Fibroblast of gingiva (primary cell): ENCODE results near the gene UBE4A.
A peak's percentile ranks its signal among the peaks of the same experiment; 100 is the strongest.

Experiments used
- DNase-seq: peaks from one replicate; pipeline ENCODE4 v3.0.0-alpha.2; 2011; ENCODE audit warnings: low read depth

Gene UBE4A

GRCh38 chr11:118342503-118343161, 16.8 kb upstream of the UBE4A start, which contains the start of gene CD3D:
TSS of gene CD3D (minus strand) at chr11:118342705. CDS start at chr11:118342607, 98 bp downstream.
- no peak for DNase-seq

GRCh38 chr11:118343248-118343647, 16.2 kb upstream of the UBE4A start:
- no peak for DNase-seq

- no peak for DNase-seq
Observed at GRCh38 chr11:118343981-118344515, 15.4 kb upstream of the UBE4A start, which contains the start of gene CD3G. TSS of gene CD3G (plus strand) at chr11:118344344. CDS start at chr11:118344424, 80 bp downstream.

DNA sequence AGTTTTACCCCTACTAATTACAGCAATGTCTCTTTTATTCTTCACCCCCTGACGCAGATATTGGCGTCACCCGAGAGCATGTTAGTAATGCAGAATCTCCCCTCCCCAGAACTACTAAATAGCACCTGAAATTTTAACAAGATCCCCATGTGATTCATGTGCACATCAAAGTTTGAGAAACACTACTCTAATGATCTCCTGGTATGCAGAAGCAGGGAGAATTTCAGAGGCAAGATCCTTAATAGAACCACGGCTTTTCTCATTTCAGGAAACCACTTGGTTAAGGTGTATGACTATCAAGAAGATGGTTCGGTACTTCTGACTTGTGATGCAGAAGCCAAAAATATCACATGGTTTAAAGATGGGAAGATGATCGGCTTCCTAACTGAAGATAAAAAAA, 9.9 kb upstream of the UBE4A start:
- DNase-seq, result no peak

- no peak for DNase-seq
Observed at GRCh38 chr11:118353084-118353710, 6.2 kb upstream of the UBE4A start.

DNA sequence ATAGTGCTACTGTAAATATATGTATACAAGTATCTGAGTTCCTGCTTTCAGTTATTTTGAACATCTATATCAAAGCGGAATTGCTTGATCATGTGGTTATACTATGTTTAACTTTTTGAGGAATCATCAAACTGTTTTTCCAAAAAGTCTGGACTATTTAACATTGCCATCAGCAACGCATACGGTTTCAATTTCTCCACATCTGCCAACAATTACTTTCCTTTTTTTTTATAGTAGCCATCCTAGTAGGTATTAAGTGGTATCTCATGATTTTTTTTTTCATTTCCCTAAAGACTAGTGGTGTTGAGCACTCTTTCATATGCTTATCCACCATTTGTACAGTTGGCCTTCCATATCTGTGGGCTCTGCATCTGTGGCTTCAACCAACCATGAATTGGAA, 1.3 kb upstream of the UBE4A start:
- DNase-seq, result peak; percentile 51

GRCh38 chr11:118364956-118365615, 5.7 kb downstream of the UBE4A start:
- no peak for DNase-seq

DNA sequence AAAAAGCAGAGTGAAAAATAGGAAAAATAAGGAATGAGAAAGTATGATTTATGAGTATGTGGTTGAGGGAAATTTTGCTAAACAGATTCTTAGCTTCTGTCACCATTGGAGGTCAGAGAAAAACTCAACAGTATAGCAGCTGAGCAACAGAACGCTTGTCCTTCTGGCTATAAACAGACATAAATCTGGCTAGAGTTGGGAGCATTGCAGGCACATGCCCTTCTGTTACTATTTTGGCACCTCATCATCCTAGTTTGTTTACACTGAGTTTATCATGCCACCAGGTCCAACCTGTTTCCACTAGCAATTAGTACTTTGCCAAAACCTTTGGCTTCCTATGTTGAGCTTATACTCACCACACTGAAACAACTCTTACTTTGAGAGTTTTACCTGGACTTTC, 6.9 kb downstream of the UBE4A start:
- DNase-seq, result no peak

- DNase-seq, result no peak
Observed at GRCh38 chr11:118370774-118371173, 11.4 kb downstream of the UBE4A start.

GRCh38 chr11:118373263-118373662, 13.9 kb downstream of the UBE4A start:
- no peak for DNase-seq

DNA sequence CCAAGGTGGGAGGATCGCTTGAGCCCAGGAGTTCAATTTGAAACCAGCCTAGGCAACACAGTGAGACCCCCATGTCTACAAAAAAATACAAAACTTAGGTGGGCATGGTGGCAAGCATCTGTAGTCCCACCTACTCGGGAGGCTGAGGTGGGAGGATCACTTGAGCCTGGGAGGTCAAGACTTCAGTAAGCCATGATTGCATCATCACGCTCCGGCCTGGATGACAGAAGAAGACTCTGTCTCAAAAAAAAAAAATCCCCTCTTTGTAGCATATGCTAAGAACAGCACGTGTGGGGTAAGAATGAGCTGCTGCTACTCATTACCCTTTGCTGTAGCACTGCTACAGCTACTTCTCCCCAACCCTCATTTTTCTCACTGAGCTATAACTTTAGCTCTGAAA, 14.5 kb downstream of the UBE4A start:
- no peak for DNase-seq

- DNase-seq, result peak; percentile 91
Observed at GRCh38 chr11:118374729-118375128, 15.3 kb downstream of the UBE4A start.

DNA sequence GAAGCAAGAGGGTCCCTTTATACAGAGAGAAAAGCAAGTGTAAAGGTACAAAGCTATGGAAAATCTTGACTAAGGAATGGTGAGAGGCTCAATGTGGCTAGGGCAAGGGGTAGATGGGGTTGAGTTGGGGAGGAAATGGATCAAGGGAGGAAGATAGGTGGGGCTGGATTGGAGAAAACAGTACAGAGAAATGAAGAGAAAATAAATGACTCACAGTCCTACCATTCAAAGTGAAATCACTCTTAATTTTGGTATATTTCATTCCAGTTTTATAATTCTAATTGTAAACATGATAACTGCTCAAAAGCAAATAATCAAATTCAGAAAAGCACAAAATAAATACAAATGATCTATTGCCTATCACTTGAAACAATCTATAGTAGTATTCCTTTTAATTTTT, 16.6 kb downstream of the UBE4A start:
- no peak for DNase-seq

DNA sequence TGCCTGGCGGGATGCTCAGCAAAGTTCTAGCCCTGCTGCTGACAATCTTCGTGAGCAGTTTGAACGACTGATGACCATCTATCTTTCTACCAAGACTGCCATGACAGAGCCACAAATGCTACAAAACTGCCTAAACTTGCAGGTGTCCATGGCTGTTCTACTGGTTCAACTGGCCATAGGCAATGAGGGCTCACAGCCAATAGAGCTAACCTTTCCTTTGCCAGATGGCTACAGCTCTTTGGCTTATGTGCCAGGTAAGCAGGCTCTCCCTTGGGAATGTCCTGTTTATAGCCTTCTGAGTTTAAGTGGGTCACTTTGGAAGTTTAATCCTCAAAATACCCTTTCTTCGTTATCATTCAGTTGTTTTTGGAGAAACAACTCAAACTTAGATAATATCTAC, 20.1 kb downstream of the UBE4A start:
- no peak for DNase-seq

- DNase-seq, result no peak
Observed at GRCh38 chr11:118380571-118380970, 21.2 kb downstream of the UBE4A start.

DNA sequence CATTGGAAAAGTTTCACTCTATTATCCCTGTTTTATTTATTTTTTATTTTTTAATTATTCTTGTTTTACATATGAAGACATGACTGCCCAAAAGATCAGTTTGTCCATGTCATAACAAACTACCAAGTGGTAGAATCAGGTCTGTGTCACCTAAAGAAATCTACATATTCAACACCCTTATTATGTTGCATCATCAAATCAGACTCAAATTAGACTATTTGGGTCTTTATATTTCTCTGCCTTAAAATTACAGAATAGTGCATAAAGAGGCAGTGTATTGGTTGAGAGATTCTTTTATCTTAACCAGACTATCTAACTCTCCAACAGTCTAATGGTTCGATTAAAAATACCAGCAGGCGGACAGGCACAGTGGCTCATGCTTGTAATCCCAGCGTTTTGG, 23.6 kb downstream of the UBE4A start:
- no peak for DNase-seq

DNA sequence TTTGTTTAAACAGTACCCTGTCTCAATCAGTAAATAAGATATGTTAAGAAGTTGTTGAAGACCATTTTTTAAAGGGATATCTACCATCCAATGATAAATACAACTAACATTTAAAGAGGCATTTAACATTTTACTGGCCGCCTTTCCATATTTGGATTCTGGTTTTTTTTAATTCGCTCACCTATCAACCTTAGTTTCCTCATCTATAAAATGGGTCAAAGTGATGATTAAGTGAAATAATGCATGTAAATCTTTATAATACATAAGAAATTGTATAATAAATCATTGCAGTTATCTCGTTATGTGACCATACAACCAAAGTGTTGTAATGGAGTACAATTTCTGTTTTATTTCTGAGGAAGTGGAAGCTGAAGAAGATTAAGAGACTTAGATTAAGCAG, 24.3 kb downstream of the UBE4A start:
- DNase-seq, result no peak

DNA sequence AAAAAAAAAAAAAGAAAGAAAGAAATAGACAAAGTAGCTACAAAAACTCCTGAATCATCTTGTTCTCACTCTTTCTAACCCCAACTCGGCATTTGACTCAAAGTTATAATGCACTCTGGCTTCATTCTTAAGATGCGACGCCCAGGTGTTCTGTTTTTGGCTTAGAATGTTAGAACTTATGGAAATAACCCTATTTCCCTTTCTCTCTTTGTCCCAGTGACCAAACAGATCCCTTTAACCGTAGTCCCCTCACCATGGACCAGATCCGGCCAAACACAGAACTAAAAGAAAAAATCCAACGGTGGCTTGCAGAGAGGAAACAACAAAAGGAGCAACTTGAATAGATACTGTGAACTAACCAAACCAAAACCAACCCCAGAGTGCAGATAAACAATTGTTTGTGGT, 36.7 kb downstream of the UBE4A start:
- DNase-seq, result no peak

DNA sequence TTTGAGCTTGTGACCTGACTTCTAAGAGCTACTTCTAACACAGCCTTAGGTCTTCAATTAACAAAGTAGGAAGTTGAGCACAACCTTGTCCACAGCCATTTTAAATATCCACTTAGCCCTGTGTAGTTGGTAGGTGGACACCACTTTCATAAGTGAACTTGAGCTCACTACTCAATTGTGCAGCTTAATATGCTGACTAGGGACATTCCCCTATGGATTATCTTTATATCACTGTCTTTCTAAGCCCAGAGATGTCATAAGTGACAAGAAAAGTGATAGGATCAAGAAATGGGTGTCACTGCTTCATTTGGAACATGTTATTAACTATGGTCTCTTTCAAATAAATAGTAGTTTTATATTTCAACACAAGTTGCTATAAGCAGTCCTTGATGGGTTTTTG, 38.0 kb downstream of the UBE4A start:
- no peak for DNase-seq

GRCh38 chr11:118398791-118399559, 39.6 kb downstream of the UBE4A start:
- peak; percentile 11 for DNase-seq

DNA sequence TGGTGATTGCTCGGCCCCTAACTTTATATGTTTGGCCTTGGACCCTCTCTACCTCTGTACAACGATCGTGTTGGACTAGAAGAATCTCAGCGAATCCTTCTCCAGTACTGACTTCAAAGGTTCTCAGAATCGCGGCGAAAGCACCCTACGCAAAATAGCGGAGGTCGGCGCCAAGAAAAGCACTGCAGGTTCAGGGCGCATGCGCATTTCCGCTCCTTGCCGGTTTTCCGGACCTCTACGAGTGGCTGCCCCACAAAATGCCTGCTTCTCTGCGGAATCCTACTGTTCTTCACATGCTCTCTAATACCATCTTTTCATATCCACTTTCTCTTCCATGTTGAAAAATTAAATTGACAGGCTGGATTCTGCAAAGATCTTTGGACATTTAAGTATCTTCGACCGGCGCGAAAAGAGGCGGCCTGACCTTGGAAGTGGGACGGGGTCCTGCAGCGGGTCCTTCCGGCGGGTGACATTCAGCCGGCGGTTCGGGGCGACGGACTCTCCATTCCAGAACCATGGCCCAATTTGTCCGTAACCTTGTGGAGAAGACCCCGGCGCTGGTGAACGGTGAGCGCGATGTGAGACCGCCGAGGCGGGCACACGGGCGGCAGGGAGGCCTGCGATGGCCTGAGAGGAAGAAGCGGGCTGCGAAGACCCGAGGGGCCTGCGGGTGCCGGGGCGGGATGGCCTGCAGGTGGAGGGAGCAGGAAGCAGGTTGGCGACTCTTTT, 41.9 kb downstream of the UBE4A start, which contains the start of gene ATP5MG:
Gene ATP5MG, plus strand, starts transcription at position 456 of the 729 bp plus-strand sequence. Its CDS starts 60 bp downstream, at position 516.
- DNase-seq, result peak; percentile 84
